ENCODE measurements around the gene SLC26A9. TPM values are rescaled to one million over a fixed set of nuclear protein-coding genes. Genes with fewer than 3 reads are reported as not detected.

Gene SLC26A9
- total and polyA plus RNA-seq, 2 of the 4 experiments (the other 2 are of a cell fraction) = not detected

GRCh38 chr1:205879974-205880373 is 63.3 kb downstream of the SLC26A9 start:
- H4K8ac ChIP-seq (ENCODE audit: low read depth in 2 of 2, low read length in 2 of 2) = no peak overlapping the region
- CTCF ChIA-PET = no interaction called here
- H3K14ac ChIP-seq (replicated peaks; ENCODE audit: low read depth, low read length) = no peak overlapping the region
- H2BK120ac ChIP-seq (ENCODE audit: low read depth, low read length) = no peak overlapping the region
- no peak overlapping the region for H2BK5ac ChIP-seq (ENCODE audit: low read depth, low read length, poor library complexity, severe bottlenecking)
- H3K56ac ChIP-seq (ENCODE audit: extremely low read depth, insufficient read depth, low read length) = no peak overlapping the region
- no peak overlapping the region for H3K9ac ChIP-seq (ENCODE audit: low read depth, low read length)
- no CpG with 5 or more reads among the region's 1 CpG for WGBS, 2 experiments (ENCODE audit: extremely low coverage in 2 of 2, insufficient read length in 1 of 2)
- H3K4me2 ChIP-seq (ENCODE audit: low read depth, low read length) = no peak overlapping the region
- H3K23ac ChIP-seq (ENCODE audit: low read depth, low read length) = no peak overlapping the region
- no peak overlapping the region for H2AFZ ChIP-seq (replicated peaks; ENCODE audit: low read length, poor library complexity)
- no peak overlapping the region for H4K5ac ChIP-seq (ENCODE audit: low read depth, low read length)
- H3K27ac ChIP-seq (ENCODE audit: insufficient read depth, low read length) = no peak overlapping the region
- H3K9me1 ChIP-seq (ENCODE audit: insufficient read depth, low read length) = no peaks in the 10 kb centered on the region
- TF ChIP-seq POLR2A (IDR thresholded peaks at IDR 0.05; ENCODE audit: low read depth, low read length) (no peak), SMC3 (IDR thresholded peaks at IDR 0.05; ENCODE audit: low read depth, low read length) (no peak), RFX5 (IDR thresholded peaks at IDR 0.05; ENCODE audit: low read depth, low read length) (no peak), ELK1 (IDR thresholded peaks at IDR 0.05; ENCODE audit: borderline replicate concordance, low read depth, low read length) (no peak), MAZ (IDR thresholded peaks at IDR 0.05; ENCODE audit: borderline replicate concordance, low read depth, low read length) (no peak), CEBPB (IDR thresholded peaks at IDR 0.05; ENCODE audit: low read depth, low read length) (no peak), RAD21 (IDR thresholded peaks at IDR 0.05; ENCODE audit: low read length) (no peak), NFE2L2 (IDR thresholded peaks at IDR 0.05; ENCODE audit: low read depth, low read length) (no peak), USF2 (IDR thresholded peaks at IDR 0.05; ENCODE audit: low read depth, low read length) (no peak), MAFK (IDR thresholded peaks at IDR 0.05; ENCODE audit: low read depth, low read length) (no peak), BHLHE40 (IDR thresholded peaks at IDR 0.05; ENCODE audit: low read depth, low read length) (no peak), FOS (IDR thresholded peaks at IDR 0.05; ENCODE audit: low read depth, low read length) (no peak), RCOR1 (IDR thresholded peaks at IDR 0.05; ENCODE audit: insufficient replicate concordance, low read length) (no peak), MXI1 (IDR thresholded peaks at IDR 0.05; ENCODE audit: borderline replicate concordance, low read depth, low read length) (no peak), CTCF (conservative IDR thresholded peaks at IDR 0.05; ENCODE audit: low read depth, low read length) (no peak)
- H3K4me3 ChIP-seq (ENCODE audit: insufficient read depth, low read depth, low read length) = no peak overlapping the region
- H4K91ac ChIP-seq (ENCODE audit: insufficient read depth, low read depth, low read length) = no peak overlapping the region
- no peaks in the 10 kb centered on the region for H3K9me3 ChIP-seq (ENCODE audit: control insufficient read depth, insufficient read depth, low read length)
- H3K18ac ChIP-seq (ENCODE audit: low read depth, low read length) = no peak overlapping the region
- POLR2A ChIA-PET (ENCODE audit: unreplicated experiment) = no interaction called here
- in situ Hi-C loops (cut with MboI; ENCODE audit: low sequenced_read_pairs) = no loop called here
- no peaks in the 10 kb centered on the region for H4K20me1 ChIP-seq (ENCODE audit: insufficient read depth, low read length)
- BruUV-seq (replicated peaks) = no TSS peak
- H3K79me1 ChIP-seq (ENCODE audit: low read depth in 1 of 2, low read length in 2 of 2) = no peaks in the 10 kb centered on the region
- H3K4me1 ChIP-seq (ENCODE audit: control insufficient read depth, insufficient read depth, low read length) = no peaks in the 10 kb centered on the region
- peaks cover 11% of the 10 kb centered on the region for H3K27me3 ChIP-seq (ENCODE audit: control insufficient read depth, insufficient read depth, low read length)
- no peak overlapping the region for H2BK20ac ChIP-seq (ENCODE audit: low read depth, low read length)
- ATAC-seq (ENCODE audit: low read depth) = no peak
- intact Hi-C loops (cut with micrococcal nuclease) = loop anchor here (5.0 kb wide), 1 partner anchor 43 kb away; no protein-coding TSS in a partner anchor
- H3K4ac ChIP-seq (ENCODE audit: low read depth, low read length) = no peak overlapping the region
- DNase-seq = no peak
- no peaks in the 10 kb centered on the region for H3K36me3 ChIP-seq (ENCODE audit: control insufficient read depth, insufficient read depth, low read length)
- dilution Hi-C loops (cut with HindIII; ENCODE audit: low sequenced_read_pairs, unreplicated experiment) = no loop called here
- H2AK5ac ChIP-seq (ENCODE audit: low read depth, low read length) = no peak overlapping the region
- H2AK9ac ChIP-seq (replicated peaks; ENCODE audit: low read depth, low read length, poor library complexity) = no peak overlapping the region
- no peak overlapping the region for H2BK15ac ChIP-seq (ENCODE audit: low read depth, low read length)
